ENCODE data around the gene HES6.
"Not testable (repeated sequence)": the region's sequence is repeated elsewhere in the genome, so short reads cannot be mapped to it uniquely, and the experiment has no call there.

HES6 gene

GRCh38 chr2:238272156-238272555, 32.3 kb upstream of the HES6 start:
- no peak for DNase-seq (ENCODE audit: low spot score)

DNA sequence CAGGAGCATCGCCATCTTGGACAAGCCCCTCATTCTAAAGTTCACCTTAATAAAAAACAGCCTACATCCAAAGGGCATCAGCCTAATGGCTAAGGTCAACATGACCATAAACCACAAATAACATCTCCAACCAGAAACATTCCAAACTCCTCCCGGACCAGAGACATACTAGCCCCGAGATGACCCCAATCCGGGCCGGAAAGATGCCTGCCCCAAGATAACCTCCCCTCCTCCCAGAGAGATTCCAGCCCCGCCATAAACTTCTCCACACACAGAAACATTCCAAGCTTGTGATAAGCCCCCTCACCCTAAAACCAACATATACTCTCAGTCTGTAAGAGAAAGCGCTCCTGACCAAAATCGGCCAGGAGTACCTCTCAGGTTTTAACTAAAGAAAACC, 31.8 kb upstream of the HES6 start:
- DNase-seq (ENCODE audit: low spot score) = not testable (repeated sequence)

DNA sequence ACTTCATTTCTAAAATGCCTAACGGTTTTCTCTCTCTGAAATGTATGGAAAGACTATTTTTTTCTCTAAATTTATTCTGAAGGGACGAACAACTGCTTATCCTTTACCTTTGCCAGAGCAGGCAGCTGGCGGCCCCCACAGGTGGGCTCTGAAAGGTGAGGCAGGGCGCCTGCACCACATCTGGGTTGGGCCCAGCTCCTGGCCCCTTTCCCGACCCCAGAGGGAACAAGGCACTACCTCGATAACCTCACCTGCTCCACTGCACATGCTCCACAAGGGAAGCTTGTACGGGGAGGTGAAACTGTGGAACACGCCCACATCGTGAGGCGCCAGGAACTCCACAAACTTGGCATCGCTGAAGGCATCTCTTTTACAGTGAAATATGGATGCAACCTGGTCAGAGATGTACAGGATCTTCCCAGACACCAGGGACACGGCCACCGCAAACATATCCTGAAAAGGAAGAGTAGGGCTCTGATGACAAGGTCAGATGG, 31.3 kb upstream of the HES6 start:
- no peak for DNase-seq (ENCODE audit: low spot score)

DNA sequence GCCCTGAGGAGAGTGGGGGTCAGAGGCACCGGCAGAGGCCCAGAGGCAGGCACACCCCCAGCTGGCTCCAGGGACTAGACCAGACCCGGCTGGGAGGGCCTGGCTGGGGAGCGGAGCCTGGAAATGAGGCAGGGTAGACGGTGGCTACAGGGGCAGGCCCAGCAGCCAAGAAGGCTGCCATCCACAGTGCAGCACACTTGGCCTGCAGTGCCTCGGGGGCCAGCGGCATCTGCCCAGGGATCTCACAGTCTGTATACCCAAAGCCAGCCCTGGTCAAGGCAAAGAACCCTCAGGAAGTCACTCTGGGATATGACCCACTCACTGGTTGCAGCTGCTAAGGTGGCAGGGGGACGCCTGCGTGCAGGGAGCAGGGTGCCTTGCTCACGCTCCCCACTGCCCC, 30.8 kb upstream of the HES6 start:
- DNase-seq (ENCODE audit: low spot score) = no peak

GRCh38 chr2:238269741-238270140, 29.9 kb upstream of the HES6 start:
- no peak for DNase-seq (ENCODE audit: low spot score)

- no peak for DNase-seq (ENCODE audit: low spot score)
Measured at GRCh38 chr2:238267884-238268680, 28.2 kb upstream of the HES6 start.

DNA sequence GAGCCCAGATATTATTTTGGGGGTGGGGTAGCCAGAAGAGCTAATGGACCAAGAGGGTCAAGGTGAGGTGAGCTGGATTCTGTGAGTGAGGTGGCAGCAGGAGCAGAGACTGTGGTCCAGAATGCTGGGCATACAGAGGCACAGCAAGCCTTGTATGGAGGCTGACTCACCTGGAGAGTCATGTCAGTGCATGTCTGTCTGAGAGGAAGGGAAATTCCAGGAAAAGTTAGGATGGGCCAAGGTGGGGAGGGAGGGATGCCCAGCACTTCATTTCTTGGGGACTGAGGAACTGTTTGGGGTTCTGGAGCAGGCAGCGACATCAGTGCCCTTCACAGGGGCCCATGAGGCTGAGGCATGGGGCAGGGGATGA, 27.5 kb upstream of the HES6 start:
- no peak for DNase-seq (ENCODE audit: low spot score)

- DNase-seq (ENCODE audit: low spot score) = no peak
Measured at GRCh38 chr2:238265605-238266004, 25.8 kb upstream of the HES6 start.

DNA sequence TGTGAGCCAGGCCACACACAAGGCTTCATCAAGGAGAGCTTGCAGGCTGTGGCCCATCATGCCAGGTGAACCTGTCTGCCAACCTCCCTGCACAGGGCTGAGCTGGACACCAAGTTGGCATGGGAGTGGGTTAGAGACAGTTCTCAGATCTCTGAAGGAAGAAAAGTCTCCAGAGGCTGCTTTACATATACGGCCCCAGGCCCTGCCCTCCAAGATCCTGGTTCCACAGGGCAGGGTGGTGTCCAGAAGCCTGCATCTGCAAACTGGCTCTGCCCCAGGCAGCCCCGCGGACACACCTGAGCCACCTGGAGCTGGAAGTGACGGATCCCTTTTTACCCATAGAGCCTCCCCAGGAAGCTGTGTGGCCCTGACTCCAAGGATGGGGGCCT, 24.2 kb upstream of the HES6 start:
- no peak for DNase-seq (ENCODE audit: low spot score)

DNA sequence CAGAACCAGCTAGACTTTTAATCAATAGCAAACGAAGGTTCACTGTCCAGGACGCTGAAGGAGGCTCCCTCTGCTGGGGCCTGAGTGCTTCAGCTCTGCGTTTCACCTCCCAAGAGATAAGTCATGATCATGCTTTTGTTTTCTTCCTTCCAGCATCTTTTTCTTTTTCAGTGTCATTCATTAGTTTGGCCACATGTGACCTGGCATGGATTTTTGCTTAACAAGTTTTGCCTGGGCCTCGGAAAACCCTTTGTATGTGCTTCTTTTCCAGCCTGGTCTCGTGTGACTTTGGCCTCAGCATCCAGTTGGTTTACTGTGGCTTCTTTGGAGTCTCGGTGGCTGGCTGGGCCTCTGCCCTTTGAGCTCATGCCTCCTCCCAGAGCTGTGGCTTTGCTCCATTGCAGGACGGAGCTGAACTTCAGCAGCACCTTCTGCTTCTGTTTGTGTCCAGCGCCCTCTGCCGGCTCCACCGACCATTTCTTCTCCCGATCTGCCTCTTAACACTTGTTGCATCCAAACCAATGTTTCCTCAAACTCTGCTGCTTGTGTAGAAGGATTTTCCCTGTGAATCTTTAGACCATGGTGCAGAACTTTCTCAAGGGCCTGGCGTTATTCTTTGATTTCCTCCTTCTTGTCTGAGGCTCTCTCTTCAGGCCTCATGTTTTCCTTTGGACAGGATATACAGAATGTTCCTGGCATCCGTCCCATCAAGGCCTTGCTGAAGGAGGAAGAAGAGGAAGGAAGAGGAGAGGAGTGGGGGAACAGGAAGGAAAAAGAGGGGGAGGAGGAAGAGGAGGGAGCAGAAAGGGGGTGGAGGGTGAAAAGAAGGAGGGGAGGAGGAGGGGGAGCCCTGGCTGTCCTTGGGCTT, 23.6 kb upstream of the HES6 start:
- DNase-seq (ENCODE audit: low spot score) = peak; percentile 85

DNA sequence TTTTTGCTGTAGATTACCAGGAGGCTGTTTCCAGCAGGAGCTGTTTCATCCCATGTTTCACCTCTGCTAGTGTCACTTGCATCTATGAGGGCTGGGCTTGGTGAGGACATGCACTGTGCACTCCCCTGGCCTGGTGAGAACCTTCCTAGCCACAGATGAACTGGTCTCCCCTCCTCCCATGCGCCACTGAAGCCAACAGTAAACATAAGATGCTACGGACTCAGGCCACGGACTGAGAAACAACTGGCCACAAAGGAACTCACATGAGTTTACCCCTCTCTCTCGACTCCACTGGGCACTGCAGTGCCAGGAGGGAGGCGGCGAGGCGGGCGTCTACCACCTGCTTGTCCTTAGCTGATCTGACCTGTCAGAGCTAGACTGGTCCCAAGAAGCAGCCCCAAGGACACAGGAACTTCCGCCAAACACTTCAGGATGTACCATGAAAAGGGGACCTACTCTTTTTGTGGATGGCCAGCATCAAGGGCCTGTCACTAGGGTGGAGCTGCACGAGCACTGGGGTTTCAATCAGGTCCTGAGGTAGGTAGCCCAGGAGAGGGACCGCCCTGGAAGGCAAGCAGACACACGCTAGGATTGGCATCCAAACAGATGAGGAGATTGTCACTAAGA, 22.8 kb upstream of the HES6 start:
- DNase-seq (ENCODE audit: low spot score) = no peak

DNA sequence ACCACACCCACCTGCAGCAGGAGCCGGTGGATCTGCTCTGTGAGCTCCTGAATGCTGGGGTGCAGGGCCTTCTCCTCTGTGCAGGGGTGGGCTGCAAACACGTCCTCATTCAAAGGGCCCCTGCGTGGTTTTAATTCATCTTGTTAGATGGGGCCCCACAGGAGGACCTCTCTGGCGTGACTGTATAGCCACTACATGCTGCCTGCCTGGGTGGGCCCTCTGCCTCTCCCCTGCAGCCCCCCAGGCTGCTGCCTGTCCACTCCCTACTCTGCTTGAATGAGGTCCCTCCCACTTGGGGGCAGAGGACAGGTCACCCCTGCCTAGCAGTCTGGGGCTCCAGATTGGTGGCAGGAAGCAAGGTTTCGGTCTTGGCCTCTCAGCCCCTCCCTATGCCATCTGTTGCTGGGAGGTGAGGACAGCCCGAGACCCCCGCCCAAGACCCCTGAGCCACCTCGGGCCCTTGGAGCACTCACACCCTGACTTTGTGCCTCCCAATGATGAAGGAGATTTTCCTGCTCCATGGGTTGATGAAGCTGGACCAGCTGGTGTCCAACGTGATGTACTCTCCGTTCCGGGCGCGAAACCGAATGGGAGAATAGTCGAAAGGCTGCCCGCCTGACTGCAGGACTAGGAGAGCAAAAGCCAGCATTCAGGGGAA, 22.0 kb upstream of the HES6 start:
- no peak for DNase-seq (ENCODE audit: low spot score)

DNA sequence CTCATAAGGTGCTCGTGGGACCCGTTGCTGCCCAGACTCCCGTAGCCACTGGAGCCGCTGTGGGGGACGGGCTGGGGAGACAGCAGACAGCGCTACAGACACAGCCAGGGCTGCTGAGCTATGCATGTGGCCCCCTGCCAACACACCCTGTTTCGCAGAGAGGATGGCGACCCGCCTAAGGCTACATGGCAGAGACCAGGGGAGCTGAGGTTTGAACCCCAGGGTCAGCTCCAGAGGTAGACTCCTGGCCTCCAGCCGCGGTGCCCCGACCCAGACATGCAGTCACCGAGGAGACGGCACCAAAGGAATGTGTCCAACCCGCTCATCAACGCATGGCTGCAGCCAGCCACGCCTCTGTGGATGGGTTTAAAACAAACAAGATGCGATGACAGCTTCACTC, 21.0 kb upstream of the HES6 start:
- DNase-seq (ENCODE audit: low spot score) = no peak

DNA sequence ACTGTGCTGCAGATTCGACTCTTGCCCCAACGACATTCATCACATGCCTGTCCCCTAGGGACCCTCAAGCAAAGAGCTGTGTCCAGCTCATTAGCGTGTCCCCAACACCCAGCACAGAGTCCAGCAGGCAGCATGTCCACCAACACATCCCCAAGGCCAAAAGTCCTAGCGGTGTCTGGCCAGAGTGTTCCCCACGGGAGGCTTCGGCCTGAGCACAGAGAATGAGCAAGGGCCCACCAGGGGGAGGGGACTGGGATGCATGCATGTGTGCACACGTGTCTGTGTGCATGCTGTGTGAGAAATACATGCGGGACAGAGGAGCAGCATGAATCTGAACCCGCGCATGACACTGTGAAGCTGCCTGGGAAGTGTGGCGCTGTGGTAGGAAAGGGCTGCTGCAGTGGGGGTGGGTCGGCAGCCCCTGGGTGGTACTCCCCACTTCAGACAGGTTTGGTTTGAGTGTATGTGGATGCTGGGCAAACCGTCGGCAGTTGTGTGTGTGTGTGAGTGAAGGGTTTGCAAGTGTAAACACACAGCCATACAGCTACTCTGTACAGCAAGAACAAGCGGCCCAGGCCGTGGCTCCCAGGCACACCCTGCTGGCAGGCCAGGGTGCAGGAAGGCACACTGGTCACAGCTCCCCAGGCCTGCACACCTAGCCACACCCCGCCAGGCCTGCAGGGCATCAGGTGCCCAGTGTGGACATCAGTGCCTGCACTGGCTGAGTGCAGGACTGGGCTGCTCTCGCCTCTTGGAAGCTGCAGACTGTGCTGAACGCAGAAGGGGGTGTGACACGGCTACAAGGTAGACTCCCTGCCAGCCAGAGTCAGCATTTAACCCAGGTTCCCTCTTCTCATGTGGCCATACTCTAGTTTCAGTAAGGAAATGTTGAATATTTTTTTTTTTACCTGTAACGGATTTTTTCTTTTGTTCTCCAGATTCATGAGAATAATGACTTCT, 19.5 kb upstream of the HES6 start:
- DNase-seq (ENCODE audit: low spot score) = no peak

DNA sequence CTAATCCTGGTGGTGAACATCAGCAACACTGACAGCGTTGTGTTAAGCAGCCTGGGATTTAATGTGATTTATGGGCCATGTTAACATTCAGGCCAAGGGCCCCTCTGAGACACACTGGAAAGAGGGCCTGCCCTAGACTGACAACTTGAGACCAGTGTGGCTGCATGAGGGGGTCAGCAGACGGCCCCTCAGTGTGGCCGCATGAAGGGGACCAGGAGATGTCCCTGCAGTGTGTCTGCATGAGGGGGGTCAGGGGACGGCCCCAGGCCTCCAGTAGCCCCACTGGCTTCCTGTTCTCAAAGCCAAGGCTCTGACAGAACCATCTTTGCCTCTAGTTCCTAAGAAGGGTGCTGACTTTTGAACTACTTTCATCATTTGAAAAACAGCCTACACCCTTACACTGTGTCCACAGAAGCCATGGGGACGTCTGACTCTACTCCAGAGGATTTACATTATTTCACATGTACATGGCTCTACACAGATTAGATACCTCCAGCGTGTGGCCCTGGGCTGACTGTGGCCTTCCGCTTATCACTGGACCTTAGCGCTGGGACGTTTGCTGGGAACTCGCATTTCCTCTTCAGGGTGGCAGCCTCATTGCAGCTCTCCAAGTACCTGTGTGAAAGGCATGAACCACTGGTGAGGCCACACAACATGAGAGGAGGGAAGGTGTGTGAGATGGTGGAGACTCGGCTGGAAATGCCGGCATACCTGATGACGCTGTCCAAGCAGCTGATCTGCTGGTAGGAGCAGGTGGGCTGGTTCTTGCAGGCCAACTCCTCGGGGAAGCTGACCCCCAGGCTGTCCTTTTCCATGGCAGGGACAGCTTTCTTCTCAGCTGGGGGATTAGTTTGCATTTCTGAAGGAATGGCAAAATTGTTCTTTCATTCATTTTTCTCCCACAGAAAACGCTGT, 18.2 kb upstream of the HES6 start:
- no peak for DNase-seq (ENCODE audit: low spot score)

- peak; percentile 94 for DNase-seq (ENCODE audit: low spot score)
Measured at GRCh38 chr2:238256594-238257104, 16.8 kb upstream of the HES6 start.

DNA sequence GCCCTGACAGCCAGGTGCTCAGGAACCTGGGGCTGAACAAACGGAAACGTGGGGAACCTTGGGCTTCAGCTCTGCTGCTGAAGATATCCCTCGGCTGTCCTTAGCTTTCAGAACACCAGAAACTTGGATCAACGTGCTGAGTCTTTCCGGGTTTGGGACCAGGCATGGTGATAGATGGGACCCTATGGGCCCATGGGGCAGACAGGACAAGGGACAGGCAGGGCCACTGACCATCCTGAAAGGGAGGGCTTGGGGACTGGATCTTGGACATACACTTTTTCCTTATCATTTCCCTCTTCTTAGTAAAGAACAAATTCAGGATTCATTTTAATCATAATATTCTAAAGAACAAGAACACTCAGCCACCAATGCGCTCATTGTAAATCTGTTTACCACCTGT, 16.3 kb upstream of the HES6 start:
- no peak for DNase-seq (ENCODE audit: low spot score)

DNA sequence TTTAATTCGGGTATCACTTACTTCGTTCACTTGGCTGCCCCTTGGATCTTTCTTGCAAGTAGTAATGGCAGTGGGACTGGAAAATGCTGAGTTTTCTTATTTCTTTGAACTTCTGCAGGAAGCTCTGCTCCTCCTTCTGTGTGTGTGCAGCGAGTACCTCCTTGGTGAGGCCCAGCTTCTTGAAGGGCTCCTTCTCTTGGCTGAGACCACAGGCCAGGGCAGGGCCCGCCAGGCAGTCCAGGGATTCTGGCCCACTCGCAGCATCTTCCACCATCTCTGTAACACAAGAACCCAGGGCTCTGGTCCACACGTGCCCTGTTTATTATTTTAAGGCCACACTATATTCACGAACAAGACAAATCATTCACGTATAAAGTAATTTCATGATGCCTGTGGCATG, 15.8 kb upstream of the HES6 start:
- no peak for DNase-seq (ENCODE audit: low spot score)

DNA sequence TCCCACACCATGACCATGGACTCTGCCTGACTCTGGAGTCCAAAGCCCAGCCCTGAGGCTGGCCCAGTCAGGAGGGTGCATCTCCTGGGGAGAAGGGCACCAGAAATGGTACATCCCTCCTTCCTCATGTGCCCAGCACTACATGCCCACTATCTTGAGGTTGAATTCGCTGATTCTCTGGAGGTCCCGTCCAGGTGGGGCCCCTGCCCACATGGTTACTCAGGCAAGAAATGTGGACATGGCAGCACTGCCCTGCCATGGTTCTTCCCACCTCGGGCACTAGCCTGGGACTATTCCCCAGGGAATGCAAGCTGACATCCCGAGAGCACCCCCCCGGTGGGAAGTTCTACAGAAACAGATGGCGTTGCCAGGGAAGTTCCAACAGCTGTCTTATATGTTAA, 15.3 kb upstream of the HES6 start:
- no peak for DNase-seq (ENCODE audit: low spot score)

Measured in hematopoietic multipotent progenitor cell treated with erythropoietin and hydrocortisone succinate and interleukin-3 and kit ligand, for 15 days (in vitro differentiated cells).